Smooth muscle cell of the brain vasculature (primary cell): ENCODE measurements around the gene UBC.
"Not testable (repeated sequence)": the region's sequence is repeated elsewhere in the genome, so short reads cannot be mapped to it uniquely, and the experiment has no call there.

Source experiments
- DNase-seq: peaks from one replicate; pipeline ENCODE4 v3.0.0-alpha.2; 2012; ENCODE audit warnings: low read depth, low spot score

The UBC gene

DNA sequence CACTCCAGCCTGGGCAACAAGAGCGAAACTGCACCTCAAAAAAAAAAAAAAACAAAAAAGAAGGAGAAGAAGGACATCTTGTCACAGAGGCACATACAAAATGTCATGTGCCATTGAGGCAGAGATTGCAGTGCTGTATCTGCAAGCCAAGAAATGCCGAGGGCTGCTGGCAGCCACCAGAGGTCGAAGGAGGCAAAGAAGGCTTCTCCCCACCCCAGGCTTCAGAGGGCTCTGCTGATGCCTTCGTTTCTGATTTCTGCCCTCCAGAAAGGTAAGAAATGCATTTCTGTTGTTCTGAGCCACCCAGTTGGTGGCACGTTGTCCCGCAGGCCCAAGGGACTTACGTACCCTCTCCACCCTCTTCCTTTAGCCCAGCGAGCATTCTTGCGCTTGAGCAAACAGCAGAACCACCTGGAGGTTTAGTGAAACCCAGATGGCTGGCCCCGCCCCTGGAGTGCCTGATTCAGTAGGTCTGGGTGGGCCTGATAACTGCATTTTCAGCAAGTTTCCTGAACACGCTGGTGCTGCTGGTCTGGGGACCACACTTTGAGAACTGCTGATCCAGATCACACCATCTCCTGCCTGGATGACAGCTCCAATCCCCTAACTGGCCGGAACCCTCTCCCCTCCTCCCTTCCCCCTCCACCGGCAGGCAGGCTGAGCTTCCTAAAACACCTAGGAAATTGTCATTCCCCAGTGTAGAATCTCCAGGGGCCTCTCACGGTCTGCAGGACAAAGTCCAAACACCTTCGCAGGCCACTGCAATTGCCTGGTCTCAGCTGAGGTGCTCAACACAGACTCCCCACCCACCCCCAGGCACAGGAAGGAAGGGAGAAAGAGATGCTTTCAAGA is 29.6 kb downstream of the UBC start:
- no peak for DNase-seq

GRCh38 chr12:124883263-124884130 is 31.0 kb downstream of the UBC start:
- no peak for DNase-seq

DNA sequence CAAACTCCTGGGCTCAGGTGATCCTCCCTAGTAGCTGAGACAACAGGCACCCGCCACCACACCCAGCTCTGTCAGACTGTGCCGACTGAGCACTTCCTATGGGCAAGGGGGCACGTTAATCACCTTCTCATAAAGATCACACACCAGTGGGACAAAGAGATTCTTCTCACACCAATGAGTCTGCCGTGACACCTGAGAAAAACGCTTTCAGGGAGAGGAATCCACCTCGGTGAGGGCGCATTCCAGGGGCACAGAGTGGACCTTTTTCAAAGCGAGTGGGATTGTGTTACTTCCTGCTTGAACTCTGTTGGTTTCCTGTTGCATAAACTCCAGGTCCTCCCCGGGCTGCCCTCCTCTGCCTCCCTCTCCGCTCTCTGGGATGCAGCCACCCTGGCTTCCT is 33.3 kb downstream of the UBC start:
- no peak for DNase-seq

- not testable (repeated sequence) for DNase-seq
Measured at GRCh38 chr12:124880335-124880734, 34.1 kb downstream of the UBC start.

DNA sequence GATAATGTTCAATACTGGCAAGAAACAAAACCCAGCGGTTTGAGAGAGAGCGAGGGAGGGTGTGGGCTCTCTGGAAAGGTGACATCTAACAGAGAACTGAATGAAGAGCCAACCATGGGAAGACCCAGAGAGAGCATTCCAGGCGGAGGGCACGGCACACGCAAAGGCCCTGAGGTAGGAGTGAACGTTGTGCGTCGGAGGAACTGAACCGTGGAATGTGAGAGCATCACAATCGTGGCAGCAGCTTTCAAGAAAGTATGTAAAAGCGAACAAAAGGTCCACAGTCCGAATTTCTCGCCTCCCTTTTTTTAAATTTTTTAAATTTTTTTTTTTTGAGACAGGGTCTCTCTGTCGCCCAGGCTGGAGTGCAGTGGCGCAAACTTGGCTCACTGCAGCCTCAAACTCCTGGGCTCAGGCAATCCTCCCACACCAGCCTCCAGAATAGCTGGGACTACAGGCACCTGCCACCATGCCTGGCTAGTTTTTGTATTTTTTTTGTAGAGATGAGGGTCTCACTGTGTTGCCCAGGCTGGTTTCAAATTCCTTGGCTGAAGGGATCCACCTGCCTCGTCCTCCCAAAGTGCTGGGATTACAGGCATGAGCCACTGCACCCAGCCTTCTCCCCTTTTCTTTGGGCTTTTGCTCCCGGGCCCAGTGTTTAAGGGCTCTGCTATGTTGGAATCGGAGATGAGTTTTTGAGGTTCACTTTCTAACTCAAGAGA is 35.5 kb downstream of the UBC start:
- no peak for DNase-seq

- no peak for DNase-seq
Measured at GRCh38 chr12:124877423-124877822, 37.0 kb downstream of the UBC start.

DNA sequence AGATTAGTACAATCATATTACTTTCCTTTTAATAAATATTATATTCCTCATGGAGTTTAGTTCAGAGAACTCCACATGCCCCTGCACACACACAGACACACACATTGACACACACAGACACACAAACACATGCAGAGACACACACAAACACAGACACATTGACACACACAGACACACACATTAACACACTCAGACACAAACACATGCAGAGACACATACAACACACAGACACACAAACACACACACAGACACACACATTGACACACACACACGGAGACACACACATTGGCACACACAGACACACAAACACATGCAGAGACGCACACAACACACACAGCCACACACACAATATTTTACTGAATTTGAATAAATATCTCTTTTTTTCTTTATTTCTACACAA is 38.3 kb downstream of the UBC start:
- DNase-seq = no peak

DNA sequence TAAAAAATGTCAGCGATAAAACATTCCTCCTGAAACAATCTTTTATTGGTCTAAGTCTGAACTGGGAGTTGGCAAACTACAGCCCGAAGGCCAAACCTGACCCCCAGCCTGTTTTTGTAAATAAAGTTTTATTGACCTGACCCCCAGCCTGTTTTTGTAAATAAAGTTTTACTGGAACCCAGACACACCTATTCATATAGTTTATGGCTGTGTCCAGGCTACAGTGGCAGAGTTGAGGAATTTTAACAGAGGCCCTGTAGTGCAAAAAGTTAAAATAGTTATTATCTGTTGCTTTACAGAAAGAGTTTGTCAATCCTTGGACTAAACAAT is 38.7 kb downstream of the UBC start:
- no peak for DNase-seq

DNA sequence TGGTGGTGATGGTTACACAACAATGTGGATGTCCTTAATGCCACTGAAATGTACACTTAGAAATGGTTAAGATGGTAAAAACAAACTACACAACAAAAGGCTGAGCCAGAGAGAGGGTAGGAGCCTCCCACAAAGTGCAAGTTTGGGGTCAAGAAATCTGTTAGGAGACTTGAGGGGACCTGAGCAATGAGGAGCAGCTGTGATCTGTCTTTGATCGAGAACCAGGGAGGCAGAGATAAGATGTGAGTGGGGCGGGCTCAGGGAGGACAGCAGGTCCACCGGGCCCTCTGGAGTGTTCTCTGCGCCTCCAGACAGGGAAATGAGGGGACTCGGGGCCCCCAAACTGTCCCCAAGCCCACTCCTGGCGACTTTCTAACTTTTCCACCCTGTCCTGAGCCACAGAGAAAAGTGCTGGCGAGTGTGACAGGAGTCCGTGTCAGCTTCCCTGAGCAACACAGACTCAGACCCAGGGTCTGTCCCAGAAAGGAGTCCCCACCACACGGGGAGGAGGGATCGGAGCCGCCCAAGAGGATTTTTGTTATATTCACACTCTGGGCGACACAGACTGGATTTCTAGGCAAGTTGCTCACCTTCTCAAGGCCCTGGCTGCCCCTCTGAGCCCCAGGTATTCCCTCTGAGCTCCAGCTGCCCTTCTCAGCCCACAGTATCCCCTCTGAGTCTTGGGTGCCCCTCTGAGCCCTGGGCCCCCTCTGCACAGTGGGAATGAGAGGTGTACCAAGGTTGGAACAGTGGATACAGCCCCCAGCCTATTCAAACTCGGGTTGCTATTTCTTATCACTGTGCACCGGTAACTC is 39.3 kb downstream of the UBC start:
- no peak for DNase-seq

DNA sequence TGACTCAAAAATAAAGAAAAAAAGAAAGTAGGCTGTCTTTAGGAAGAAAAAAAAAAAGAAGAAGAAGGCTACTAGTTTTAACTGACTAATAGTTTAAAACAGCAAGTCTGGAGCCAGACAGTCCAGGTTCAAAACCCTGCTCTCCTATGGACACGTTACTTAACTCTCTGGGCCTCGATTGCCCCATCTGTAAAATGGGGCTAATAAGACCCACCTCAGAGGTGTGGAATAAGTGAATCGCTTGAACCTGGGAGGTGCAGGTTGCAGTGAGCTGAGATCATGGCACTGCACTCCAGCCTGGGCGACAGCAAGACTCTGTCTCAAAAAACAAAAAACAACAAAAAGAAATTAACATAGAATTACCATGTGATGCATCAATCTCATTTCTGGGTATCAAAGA is 40.3 kb downstream of the UBC start:
- DNase-seq = no peak

DNA sequence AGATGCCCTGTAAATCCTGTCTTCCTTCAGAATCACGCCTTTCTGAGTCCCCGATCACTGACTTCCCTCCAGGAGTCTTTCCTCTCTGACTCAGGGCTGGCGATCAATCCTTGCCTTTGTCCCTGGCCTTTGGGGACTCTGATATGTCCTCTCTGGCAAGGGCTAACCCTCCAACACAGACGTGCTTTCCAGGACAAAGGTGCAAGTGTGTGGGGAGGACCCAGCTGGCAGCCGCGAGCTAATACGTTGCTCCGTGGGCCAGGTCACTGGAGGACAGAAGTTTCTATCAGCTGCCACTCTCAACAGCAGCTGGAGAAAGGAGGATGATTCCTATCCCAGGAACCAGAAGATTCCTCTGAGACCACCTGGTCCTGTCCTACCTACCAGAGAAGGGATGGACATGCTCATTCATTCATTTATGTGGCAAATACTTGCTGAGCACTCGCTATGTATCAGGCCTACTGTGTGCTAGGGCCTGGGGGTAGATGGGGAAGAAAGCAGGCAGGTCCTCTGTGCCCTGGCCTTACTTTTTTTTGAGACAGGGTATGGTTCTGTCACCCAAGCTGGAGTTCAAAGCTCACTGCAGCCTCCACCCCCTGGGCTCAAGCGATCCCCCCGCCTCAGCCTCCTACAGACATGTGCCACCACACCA is 42.3 kb downstream of the UBC start:
- no peak for DNase-seq

- DNase-seq = no peak
Measured at GRCh38 chr12:124871297-124871696, 43.2 kb downstream of the UBC start.

GRCh38 chr12:124870515-124870914 is 43.9 kb downstream of the UBC start:
- DNase-seq = no peak

- no peak for DNase-seq
Measured at GRCh38 chr12:124869059-124869665, 45.3 kb downstream of the UBC start.

DNA sequence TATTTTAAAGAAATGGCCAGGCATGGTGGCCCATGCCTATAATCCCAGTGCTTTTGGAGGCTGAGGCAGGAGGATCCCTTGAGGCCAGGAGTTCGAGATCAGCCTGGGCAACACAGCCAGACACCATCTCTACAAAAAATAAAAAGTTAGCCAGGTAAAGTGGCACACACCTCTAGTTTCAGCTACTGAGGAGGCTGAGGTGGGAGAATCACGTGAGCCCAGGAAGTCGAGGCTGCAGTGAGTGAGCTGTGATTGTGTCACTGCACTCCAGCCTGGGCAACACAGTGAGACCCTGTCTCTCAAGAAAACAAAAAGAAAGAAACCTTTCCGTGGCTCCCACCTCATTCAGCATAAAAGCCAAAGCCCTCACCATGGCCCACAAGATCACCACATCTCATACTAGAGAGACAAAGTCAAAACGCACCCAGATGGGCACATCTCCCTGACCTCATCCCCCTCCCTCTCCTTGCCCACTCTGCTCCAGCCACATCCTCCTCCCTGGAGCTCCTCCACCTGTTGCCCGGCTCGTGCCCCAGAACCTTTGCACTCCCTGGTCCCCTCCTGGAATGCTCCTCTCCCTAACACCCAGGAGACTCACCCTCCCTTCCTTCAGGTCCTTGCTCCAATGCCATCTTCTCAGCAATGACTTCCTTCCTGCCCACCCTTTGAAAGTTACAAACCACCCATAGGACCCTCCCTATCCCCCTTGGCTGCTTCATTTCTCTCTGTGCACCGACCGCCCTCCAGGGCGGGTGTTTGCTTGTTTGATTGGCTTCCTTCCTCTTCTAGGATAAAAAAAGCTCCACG is 46.0 kb downstream of the UBC start:
- DNase-seq = no peak

DNA sequence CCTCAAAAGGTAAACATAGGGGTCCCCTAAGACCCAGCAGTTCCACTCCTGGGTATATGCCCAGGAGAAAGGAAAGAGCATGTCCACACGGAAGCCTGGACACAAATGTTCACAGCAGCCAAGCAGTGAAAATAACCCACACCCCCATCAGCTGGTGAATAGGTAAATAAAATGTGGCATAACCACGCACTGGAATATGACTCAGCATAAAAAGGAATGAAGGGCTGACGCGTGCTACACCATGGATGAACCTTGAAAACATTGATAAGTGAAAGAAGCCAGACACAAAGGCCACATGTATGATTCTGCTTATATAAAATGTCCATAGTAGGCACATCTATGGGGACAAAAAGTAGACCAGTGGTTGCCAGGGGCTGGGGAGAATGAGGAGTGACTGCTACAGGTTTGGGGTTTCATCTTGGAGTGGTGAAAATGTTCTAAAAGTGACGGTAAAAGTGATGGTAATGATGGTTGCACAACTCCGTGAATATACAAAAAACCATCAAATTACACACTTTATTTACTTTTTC is 47.0 kb downstream of the UBC start:
- no peak for DNase-seq

GRCh38 chr12:124866883-124867400 is 47.5 kb downstream of the UBC start:
- DNase-seq = no peak

DNA sequence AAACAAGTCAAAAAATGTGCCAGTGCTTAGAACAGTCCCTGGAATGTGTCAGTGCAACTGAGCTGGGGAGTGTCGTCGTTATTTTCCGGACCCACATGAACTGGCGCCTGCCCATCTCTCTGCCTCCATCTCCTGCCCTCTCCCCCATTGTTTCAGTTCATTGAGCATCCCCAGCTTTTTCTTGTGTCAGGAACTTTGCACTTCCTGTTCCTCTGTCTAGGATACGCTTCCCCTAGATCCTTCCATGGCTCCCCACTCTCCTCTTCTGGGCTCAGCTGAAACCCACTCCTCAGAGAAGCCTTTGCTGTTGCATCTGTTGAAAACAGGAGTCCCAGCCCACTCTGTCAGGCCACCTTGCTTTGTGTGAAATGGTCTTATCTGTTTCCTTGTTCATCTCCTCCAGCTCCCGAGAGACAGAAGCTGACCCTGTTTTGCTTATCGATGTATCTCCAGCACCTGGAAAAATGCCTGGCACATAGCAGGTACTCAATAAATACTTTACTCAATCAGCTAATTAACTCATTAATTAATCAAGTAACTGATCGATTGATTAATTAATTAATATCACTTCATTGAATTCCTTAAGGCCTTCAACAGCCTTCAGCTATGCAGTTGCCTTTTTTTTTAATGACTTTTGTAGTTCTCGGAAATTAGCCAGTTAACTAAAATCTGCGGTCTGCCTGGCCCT is 48.1 kb downstream of the UBC start:
- no peak for DNase-seq

GRCh38 chr12:124865728-124866127 is 48.7 kb downstream of the UBC start:
- DNase-seq = no peak
